ENCODE results near the gene CLTC. TPM values are rescaled to one million over a fixed set of nuclear protein-coding genes. Genes with fewer than 3 reads are reported as not detected.

Gene CLTC
- total RNA-seq, 2 experiments from 2014 or later: 81.5 to 89.9 TPM

GRCh38 chr17:59723607-59724006, 103.9 kb downstream of the CLTC start:
- H3K27me3 Mint-ChIP-seq: no peaks in the 10 kb centered on the region
- no peak for ATAC-seq (ENCODE audit: poor library complexity)
- H3K4me1 Mint-ChIP-seq (ENCODE audit: low read depth): peaks cover 42% of the 10 kb centered on the region
- H3K27ac Mint-ChIP-seq: no peak overlapping the region
- no peak for DNase-seq
- Histone ChIP-seq H3K9me3 (ENCODE audit: control insufficient read depth in 1 of 2, insufficient read depth in 1 of 2, low read length in 2 of 2) (no peaks in the 10 kb centered on the region), H3K4me3 (ENCODE audit: low read length) (no peak overlapping the region), H3K36me3 (ENCODE audit: insufficient read depth, low read length) (no peaks in the 10 kb centered on the region), H3K27me3 (ENCODE audit: control insufficient read depth in 1 of 2, insufficient read depth in 2 of 2, low read length in 2 of 2) (no peaks in the 10 kb centered on the region), H3K27ac (ENCODE audit: low read depth in 1 of 2, low read length in 2 of 2) (no peak overlapping the region), H3K4me1 (ENCODE audit: insufficient read depth, low read length) (peaks cover 3% of the 10 kb centered on the region)
- H3K4me3 Mint-ChIP-seq: no peak overlapping the region
- no peaks in the 10 kb centered on the region for H3K9me3 Mint-ChIP-seq
- no peak for TF ChIP-seq CTCF (IDR thresholded peaks at IDR 0.05)
- peaks cover 4% of the 10 kb centered on the region for H3K36me3 Mint-ChIP-seq (ENCODE audit: low read depth)
- intact Hi-C loops (cut with DNase I, micrococcal nuclease): no loop called here
- CTCF ChIA-PET: no interaction called here
- POLR2A ChIA-PET: no interaction called here

- H3K27ac ChIP-seq (ENCODE audit: low read depth in 1 of 2, low read length in 2 of 2): no peak overlapping the region
- no peaks in the 10 kb centered on the region for H3K36me3 ChIP-seq (ENCODE audit: insufficient read depth, low read length)
- ATAC-seq (ENCODE audit: poor library complexity) (no peak), DNase-seq (peak in 1 of 14 experiments; percentile 9)
- Mint-ChIP-seq H3K4me1 (ENCODE audit: low read depth) (peaks cover 34% of the 10 kb centered on the region), H3K27me3 (no peaks in the 10 kb centered on the region), H3K27ac (no peak overlapping the region), H3K9me3 (no peaks in the 10 kb centered on the region), H3K36me3 (ENCODE audit: low read depth) (no peaks in the 10 kb centered on the region), H3K4me3 (no peak overlapping the region)
- no peak for TF ChIP-seq CTCF (IDR thresholded peaks at IDR 0.05)
- intact Hi-C loops (cut with DNase I, micrococcal nuclease): no loop called here
- no peaks in the 10 kb centered on the region for H3K9me3 ChIP-seq (ENCODE audit: control insufficient read depth in 1 of 2, insufficient read depth in 1 of 2, low read length in 2 of 2)
- H3K4me1 ChIP-seq (ENCODE audit: insufficient read depth, low read length): peaks cover 11% of the 10 kb centered on the region
- ChIA-PET CTCF (interaction anchor here (0.7 kb wide), 1 partner anchor 134 kb away, joined by 3 read pairs; no protein-coding TSS in a partner anchor), POLR2A (interaction anchor here (0.6 kb wide), 1 partner anchor 416 kb away, joined by 3 read pairs; no protein-coding TSS in a partner anchor)
- H3K4me3 ChIP-seq (ENCODE audit: low read length): no peak overlapping the region
- H3K27me3 ChIP-seq (ENCODE audit: control insufficient read depth in 1 of 2, insufficient read depth in 2 of 2, low read length in 2 of 2): no peaks in the 10 kb centered on the region
Measured at GRCh38 chr17:59725691-59726090, 106.0 kb downstream of the CLTC start.

GRCh38 chr17:59727817-59728533, 108.3 kb downstream of the CLTC start:
- Histone ChIP-seq H3K36me3 (ENCODE audit: insufficient read depth, low read length) (peaks cover 1% of the 10 kb centered on the region), H3K9me3 (ENCODE audit: control insufficient read depth in 1 of 2, insufficient read depth in 1 of 2, low read length in 2 of 2) (no peaks in the 10 kb centered on the region), H3K27ac (ENCODE audit: low read depth in 1 of 2, low read length in 2 of 2) (no peak overlapping the region), H3K4me1 (ENCODE audit: insufficient read depth, low read length) (peaks cover 9% of the 10 kb centered on the region), H3K4me3 (ENCODE audit: low read length) (no peak overlapping the region), H3K27me3 (ENCODE audit: control insufficient read depth in 1 of 2, insufficient read depth in 2 of 2, low read length in 2 of 2) (no peaks in the 10 kb centered on the region)
- H3K27me3 Mint-ChIP-seq: no peaks in the 10 kb centered on the region
- TF ChIP-seq CTCF (IDR thresholded peaks at IDR 0.05): no peak
- ChIA-PET CTCF (no interaction called here), POLR2A (no interaction called here)
- intact Hi-C loops (cut with DNase I, micrococcal nuclease): no loop called here
- no peak overlapping the region for H3K4me3 Mint-ChIP-seq
- ATAC-seq (ENCODE audit: poor library complexity): no peak
- no peak overlapping the region for H3K27ac Mint-ChIP-seq
- no peaks in the 10 kb centered on the region for H3K9me3 Mint-ChIP-seq
- peaks cover 14% of the 10 kb centered on the region for H3K36me3 Mint-ChIP-seq (ENCODE audit: low read depth)
- peaks cover 32% of the 10 kb centered on the region for H3K4me1 Mint-ChIP-seq (ENCODE audit: low read depth)
- no peak for DNase-seq
